Measurements from ENCODE around the gene DEFB125.

DNA sequence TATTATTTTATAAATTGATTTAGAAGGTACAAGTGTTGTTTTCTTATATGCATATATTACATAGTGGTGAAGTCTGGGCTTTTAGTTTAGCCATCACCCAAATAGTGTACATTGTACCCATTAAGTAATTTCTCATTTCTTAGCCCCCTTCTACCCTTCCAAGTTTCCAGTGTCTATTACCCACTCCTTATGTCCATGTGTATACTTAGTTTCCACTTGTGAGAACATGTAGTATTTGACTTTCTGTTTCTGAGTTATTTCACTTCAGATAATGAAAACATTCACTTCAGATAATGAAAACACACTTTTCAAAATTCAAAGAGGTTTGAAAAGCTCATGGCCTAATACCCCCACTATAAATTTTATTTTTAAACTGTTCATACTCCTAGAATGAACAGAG, 14.5 kb downstream of the DEFB125 start:
- TF ChIP-seq, protein P1, sequence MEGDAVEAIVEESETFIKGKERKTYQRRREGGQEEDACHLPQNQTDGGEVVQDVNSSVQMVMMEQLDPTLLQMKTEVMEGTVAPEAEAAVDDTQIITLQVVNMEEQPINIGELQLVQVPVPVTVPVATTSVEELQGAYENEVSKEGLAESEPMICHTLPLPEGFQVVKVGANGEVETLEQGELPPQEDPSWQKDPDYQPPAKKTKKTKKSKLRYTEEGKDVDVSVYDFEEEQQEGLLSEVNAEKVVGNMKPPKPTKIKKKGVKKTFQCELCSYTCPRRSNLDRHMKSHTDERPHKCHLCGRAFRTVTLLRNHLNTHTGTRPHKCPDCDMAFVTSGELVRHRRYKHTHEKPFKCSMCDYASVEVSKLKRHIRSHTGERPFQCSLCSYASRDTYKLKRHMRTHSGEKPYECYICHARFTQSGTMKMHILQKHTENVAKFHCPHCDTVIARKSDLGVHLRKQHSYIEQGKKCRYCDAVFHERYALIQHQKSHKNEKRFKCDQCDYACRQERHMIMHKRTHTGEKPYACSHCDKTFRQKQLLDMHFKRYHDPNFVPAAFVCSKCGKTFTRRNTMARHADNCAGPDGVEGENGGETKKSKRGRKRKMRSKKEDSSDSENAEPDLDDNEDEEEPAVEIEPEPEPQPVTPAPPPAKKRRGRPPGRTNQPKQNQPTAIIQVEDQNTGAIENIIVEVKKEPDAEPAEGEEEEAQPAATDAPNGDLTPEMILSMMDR (IDR thresholded peaks at IDR 0.05): no peak
- no peak for TF ChIP-seq POLR2A (IDR thresholded peaks at IDR 0.05)
